ENCODE results near the gene GSTP1. TPM values are rescaled to one million over a fixed set of nuclear protein-coding genes. Genes with fewer than 3 reads are reported as not detected.
"Not testable (repeated sequence)": the region's sequence is repeated elsewhere in the genome, so short reads cannot be mapped to it uniquely, and the experiment has no call there.

GSTP1 gene
- total RNA-seq, 1 donor from 2014 or later: 305 TPM

DNA sequence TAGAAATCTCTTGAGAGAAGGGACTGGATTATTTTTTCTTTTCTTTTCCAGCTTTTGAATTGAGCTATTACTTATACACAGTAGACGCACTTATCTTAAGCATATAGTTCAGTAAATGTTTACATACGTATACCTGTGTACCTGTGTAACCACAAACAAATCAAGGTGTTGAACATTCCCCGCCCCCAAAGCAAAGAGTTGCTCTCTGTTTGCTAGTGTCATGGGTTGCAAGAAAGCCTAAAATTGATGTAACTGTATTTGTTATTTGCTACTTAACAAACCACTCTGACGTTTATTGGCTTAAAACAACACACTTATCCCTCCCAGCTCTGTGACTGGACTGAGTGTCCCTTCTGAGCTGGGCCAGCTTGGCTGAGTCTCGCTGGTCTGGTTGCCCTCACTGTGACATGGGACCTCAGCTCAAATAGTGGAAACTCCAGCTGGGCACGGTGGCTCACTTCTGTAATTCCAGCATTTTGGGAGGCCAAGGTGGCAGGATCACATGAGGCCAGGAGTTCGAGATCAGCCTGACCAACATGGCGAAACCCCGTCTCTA lies 35.0 kb upstream of the GSTP1 start:
- no peak overlapping the region for H3K4me3 Mint-ChIP-seq

GRCh38 chr11:67551127-67551526 lies 32.5 kb upstream of the GSTP1 start:
- no peak for DNase-seq
- H3K36me3 Mint-ChIP-seq (ENCODE audit: low read depth): no peaks in the 10 kb centered on the region
- intact Hi-C loops (cut with micrococcal nuclease): no loop called here
- no peak overlapping the region for H3K27ac Mint-ChIP-seq
- H3K4me1 Mint-ChIP-seq: no peaks in the 10 kb centered on the region
- H3K4me3 Mint-ChIP-seq: no peak overlapping the region
- peaks cover 21% of the 10 kb centered on the region for H3K27me3 Mint-ChIP-seq
- H3K9me3 Mint-ChIP-seq: peaks cover 9% of the 10 kb centered on the region

More for the DNA sequence above, 35.0 kb upstream of the GSTP1 start:
- H3K36me3 Mint-ChIP-seq (ENCODE audit: low read depth): no peaks in the 10 kb centered on the region
- intact Hi-C loops (cut with micrococcal nuclease): no loop called here
- peaks cover 21% of the 10 kb centered on the region for H3K27me3 Mint-ChIP-seq
- H3K27ac Mint-ChIP-seq: no peak overlapping the region
- H3K9me3 Mint-ChIP-seq: peaks cover 9% of the 10 kb centered on the region
- no peaks in the 10 kb centered on the region for H3K4me1 Mint-ChIP-seq
- DNase-seq: no peak

- peaks cover 21% of the 10 kb centered on the region for H3K27me3 Mint-ChIP-seq
- H3K27ac Mint-ChIP-seq; H3K36me3 Mint-ChIP-seq (ENCODE audit: low read depth); DNase-seq; H3K9me3 Mint-ChIP-seq; H3K4me3 Mint-ChIP-seq; H3K4me1 Mint-ChIP-seq; intact Hi-C loops (cut with micrococcal nuclease): not testable (repeated sequence)
Measured at GRCh38 chr11:67551697-67552096, 31.9 kb upstream of the GSTP1 start.

DNA sequence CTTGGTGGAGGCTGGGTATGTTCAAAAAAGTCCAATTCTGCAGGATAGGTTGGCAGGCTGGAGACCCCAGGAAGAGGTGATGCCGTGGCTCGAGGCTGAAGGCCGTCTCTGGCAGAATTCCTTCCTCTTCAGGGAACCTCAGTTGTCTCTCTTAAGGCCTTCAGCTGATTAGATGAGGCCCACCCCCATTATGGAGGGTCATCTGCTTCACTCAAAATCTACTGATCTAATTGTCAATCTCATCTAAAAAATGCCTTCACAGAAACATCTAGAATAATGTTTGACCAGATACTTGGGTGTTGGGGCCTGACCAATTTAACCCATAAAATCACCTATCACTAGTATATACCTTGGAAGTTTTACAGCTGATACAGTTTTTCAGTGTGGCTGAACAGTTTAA lies 27.4 kb upstream of the GSTP1 start:
- intact Hi-C loops (cut with micrococcal nuclease): no loop called here
- no peaks in the 10 kb centered on the region for H3K4me1 Mint-ChIP-seq
- no peak overlapping the region for H3K4me3 Mint-ChIP-seq
- H3K36me3 Mint-ChIP-seq (ENCODE audit: low read depth): no peaks in the 10 kb centered on the region
- H3K9me3 Mint-ChIP-seq: peaks cover 3% of the 10 kb centered on the region
- H3K27ac Mint-ChIP-seq: no peak overlapping the region
- no peak for DNase-seq
- H3K27me3 Mint-ChIP-seq: peaks cover 16% of the 10 kb centered on the region

DNA sequence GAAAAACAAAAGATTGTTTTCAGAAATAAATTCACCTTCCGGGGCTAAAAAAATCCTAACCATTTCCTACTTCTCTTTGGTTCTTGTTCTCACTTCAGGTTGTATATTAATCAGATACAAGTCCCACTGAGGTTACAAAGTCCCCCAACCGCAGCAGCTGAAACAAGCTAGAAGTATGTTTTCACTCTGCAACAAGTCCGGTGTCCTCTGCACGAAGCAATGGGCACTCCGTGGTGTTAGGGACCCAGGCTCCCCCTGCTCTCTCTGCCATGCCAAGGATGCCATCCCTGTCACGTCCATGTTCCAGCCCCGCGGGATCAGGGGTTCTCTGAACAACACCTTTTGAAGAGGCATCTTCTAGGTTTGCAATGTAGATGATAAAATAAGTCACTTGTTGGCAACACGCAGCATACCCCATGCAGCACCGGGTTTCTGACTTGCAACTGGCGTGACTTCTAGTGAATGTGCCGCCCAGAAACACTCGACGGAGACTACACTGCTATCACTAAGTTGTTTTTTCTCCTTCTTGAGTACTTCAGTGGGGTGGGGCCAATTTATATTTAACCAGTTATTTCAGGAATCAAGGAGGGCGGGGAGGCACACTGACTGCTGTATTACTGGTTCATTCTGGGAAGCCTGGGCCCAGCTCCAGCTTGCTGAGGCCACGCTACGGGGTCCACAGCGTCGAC lies 25.4 kb upstream of the GSTP1 start:
- no peak overlapping the region for H3K27ac Mint-ChIP-seq
- DNase-seq: no peak
- intact Hi-C loops (cut with micrococcal nuclease): no loop called here
- peaks cover 6% of the 10 kb centered on the region for H3K27me3 Mint-ChIP-seq
- H3K4me3 Mint-ChIP-seq: no peak overlapping the region
- no peaks in the 10 kb centered on the region for H3K9me3 Mint-ChIP-seq
- H3K4me1 Mint-ChIP-seq: peaks cover 7% of the 10 kb centered on the region
- H3K36me3 Mint-ChIP-seq (ENCODE audit: low read depth): no peaks in the 10 kb centered on the region

GRCh38 chr11:67561971-67562619 lies 21.5 kb upstream of the GSTP1 start:
- Mint-ChIP-seq H3K4me3 (no peak overlapping the region), H3K27me3 (peaks cover 10% of the 10 kb centered on the region), H3K9me3 (no peaks in the 10 kb centered on the region), H3K4me1 (peaks cover 8% of the 10 kb centered on the region), H3K27ac (no peak overlapping the region), H3K36me3 (ENCODE audit: low read depth) (no peaks in the 10 kb centered on the region)
- no peak for DNase-seq
- intact Hi-C loops (cut with micrococcal nuclease): no loop called here

GRCh38 chr11:67562963-67563704 lies 20.5 kb upstream of the GSTP1 start:
- H3K27me3 Mint-ChIP-seq: peaks cover 11% of the 10 kb centered on the region
- no peaks in the 10 kb centered on the region for H3K36me3 Mint-ChIP-seq (ENCODE audit: low read depth)
- peaks cover 8% of the 10 kb centered on the region for H3K4me1 Mint-ChIP-seq
- no peak for DNase-seq
- no peaks in the 10 kb centered on the region for H3K9me3 Mint-ChIP-seq
- intact Hi-C loops (cut with micrococcal nuclease): no loop called here
- H3K4me3 Mint-ChIP-seq: no peak overlapping the region
- no peak overlapping the region for H3K27ac Mint-ChIP-seq

DNA sequence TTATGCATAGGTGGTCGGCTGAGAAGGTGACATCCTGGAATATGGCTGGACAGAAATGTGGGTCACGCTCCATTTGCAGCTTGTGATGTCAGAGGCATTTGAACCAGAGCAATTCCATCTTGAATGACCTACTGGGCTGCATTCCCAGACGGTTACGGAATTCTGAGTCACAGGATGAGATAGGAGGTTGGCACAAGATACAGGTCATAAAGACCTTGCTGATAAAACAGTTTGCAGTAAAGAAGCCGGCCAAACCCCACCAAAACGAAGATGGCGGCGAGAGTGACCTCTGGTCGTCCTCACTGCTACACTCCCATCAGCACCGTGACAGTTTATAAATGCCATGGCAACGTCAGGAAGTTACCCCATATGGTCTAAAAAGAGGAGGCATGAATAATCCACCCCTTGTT lies 19.9 kb upstream of the GSTP1 start:
- H3K27ac Mint-ChIP-seq; H3K4me1 Mint-ChIP-seq; H3K9me3 Mint-ChIP-seq; H3K27me3 Mint-ChIP-seq; DNase-seq; H3K4me3 Mint-ChIP-seq; H3K36me3 Mint-ChIP-seq (ENCODE audit: low read depth); intact Hi-C loops (cut with micrococcal nuclease): not testable (repeated sequence)

- H3K27ac Mint-ChIP-seq: no peak overlapping the region
- H3K36me3 Mint-ChIP-seq (ENCODE audit: low read depth): no peaks in the 10 kb centered on the region
- no peak overlapping the region for H3K4me3 Mint-ChIP-seq
- intact Hi-C loops (cut with micrococcal nuclease): no loop called here
- peaks cover 8% of the 10 kb centered on the region for H3K4me1 Mint-ChIP-seq
- no peaks in the 10 kb centered on the region for H3K9me3 Mint-ChIP-seq
- H3K27me3 Mint-ChIP-seq: peaks cover 9% of the 10 kb centered on the region
- no peak for DNase-seq
Measured at GRCh38 chr11:67564230-67564629, 19.4 kb upstream of the GSTP1 start.

DNA sequence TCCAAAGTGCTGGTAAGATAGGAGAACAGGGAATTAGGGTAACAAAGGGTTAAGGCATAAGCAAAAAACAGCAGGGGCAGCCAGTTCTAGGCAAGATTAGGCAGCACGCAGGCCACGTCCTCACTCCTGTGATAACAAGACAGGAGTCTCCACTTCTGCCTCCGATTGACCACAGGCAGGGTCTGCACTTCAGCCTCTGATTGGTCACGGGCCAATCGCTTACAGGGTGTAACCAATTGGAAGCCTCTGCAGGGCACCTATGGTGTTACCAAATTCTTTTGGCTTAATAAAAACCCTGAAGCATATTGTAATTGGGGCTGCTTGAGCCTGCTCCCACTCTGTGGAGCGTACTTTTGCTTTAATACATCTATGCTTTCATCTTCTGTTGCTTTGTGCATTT lies 12.2 kb upstream of the GSTP1 start:
- H3K36me3 Mint-ChIP-seq (ENCODE audit: low read depth): no peaks in the 10 kb centered on the region
- no peak for DNase-seq
- intact Hi-C loops (cut with micrococcal nuclease): no loop called here
- H3K27ac Mint-ChIP-seq: no peak overlapping the region
- H3K4me3 Mint-ChIP-seq: no peak overlapping the region
- no peaks in the 10 kb centered on the region for H3K4me1 Mint-ChIP-seq
- no peaks in the 10 kb centered on the region for H3K9me3 Mint-ChIP-seq
- peaks cover 17% of the 10 kb centered on the region for H3K27me3 Mint-ChIP-seq

- Mint-ChIP-seq H3K4me1 (no peaks in the 10 kb centered on the region), H3K27me3 (peaks cover 17% of the 10 kb centered on the region), H3K4me3 (no peak overlapping the region), H3K9me3 (no peaks in the 10 kb centered on the region), H3K36me3 (ENCODE audit: low read depth) (no peaks in the 10 kb centered on the region), H3K27ac (no peak overlapping the region)
- DNase-seq: no peak
- intact Hi-C loops (cut with micrococcal nuclease): loop anchor here (1.0 kb wide), 1 partner anchor 87 kb away; no protein-coding TSS in a partner anchor
Measured at GRCh38 chr11:67572305-67572704, 11.3 kb upstream of the GSTP1 start.

DNA sequence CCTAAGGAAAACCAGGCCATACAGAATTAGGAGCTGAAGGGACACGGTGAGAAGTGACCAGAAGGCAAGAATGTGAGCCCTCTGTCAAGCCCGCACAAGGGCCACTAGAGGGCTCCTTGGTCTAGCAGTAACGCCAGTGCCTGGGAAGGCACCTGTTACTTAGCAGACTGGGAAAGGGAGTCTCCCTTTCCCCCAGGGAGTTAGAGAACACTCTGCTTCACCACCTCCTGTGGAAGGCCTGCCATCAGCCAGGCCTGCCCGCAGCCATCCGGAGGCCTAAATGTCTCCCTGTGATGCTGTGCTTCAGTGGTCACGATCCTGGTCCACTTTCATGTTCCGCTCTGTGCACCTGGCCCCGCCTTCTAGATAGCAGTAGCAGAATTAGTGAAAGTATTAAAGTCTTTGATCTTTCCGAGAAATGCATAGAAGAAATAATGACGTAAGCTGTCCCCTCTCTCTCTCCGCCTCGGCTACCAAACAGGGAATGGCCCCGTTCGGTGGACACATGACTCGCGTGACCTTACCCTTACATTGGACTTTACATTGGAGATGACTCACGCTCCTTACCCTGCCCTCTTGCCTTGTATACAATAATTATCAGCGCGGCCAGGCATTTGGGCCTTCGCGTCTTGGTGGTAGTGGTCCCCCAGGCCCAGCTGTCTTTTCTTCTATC lies 10.7 kb upstream of the GSTP1 start:
- intact Hi-C loops (cut with micrococcal nuclease): loop anchor here (1.0 kb wide), 1 partner anchor 86 kb away; no protein-coding TSS in a partner anchor
- Mint-ChIP-seq H3K4me1 (no peaks in the 10 kb centered on the region), H3K9me3 (no peaks in the 10 kb centered on the region), H3K36me3 (ENCODE audit: low read depth) (no peaks in the 10 kb centered on the region), H3K27me3 (peaks cover 15% of the 10 kb centered on the region), H3K4me3 (no peak overlapping the region), H3K27ac (no peak overlapping the region)
- peak; percentile 76 for DNase-seq

GRCh38 chr11:67574938-67575337 lies 8.7 kb upstream of the GSTP1 start:
- intact Hi-C loops (cut with micrococcal nuclease): no loop called here
- Mint-ChIP-seq H3K4me3 (no peak overlapping the region), H3K9me3 (no peaks in the 10 kb centered on the region)

More at GRCh38 chr11:67574938-67575337, 8.7 kb upstream of the GSTP1 start:
- no peak for DNase-seq
- peaks cover 9% of the 10 kb centered on the region for H3K4me1 Mint-ChIP-seq
- no peak overlapping the region for H3K27ac Mint-ChIP-seq
- H3K27me3 Mint-ChIP-seq: peaks cover 24% of the 10 kb centered on the region
- H3K36me3 Mint-ChIP-seq (ENCODE audit: low read depth): no peaks in the 10 kb centered on the region
